K562 (cell line): ENCODE data around the gene ARHGEF4. TPM values are rescaled to one million over a fixed set of nuclear protein-coding genes. Genes with fewer than 3 reads are reported as not detected.

Experiments used
- ATAC-seq: fragments of 200-7000 bp; cut with Tn5 transposase; 3 replicates; pipeline ENCODE4 v1.9.1; 2020; ENCODE audit warnings: moderate library complexity
- BruUV-seq: library from RNA; stranded (reverse); fragments of 400-500 nt; replicated peaks from 2 replicates; lab custom pipeline; 2021; lab: Mats Ljungman, UMichigan
- CTCF ChIA-PET: fragments of 300-600 bp; formaldehyde crosslinking; extraction: SDS; loops from one replicate; lab custom pipeline; 2021; ENCODE audit warnings: low intra/inter-chr PET ratio; lab: Yijun Ruan, JAX
- POLR2A ChIA-PET: fragments of 300-600, 350-650 bp; sonication (Branson Sonifier 250); formaldehyde crosslinking; extraction: SDS; loops from one replicate; lab custom pipeline; 2021; ENCODE audit warnings: antibody characterized with exemption, inconsistent platforms; lab: Yijun Ruan, JAX
- DNase-seq, 4 experiments: peaks; one replicate each; pipeline versions ENCODE4 v3.0.0 to v3.0.0-alpha.2; 2011 to 2018; ENCODE audit warnings: low spot score in 3 of 4, mixed read lengths in 3 of 4; ENCODE audit errors: extremely low read depth in 1 of 4
- FAIRE-seq: peaks from 2 replicates; lab custom pipeline; 2011; peaks lifted over from hg19 to GRCh38; lab: Jason Lieb, UNC
- H2AFZ ChIP-seq: 2 replicates; pipeline ENCODE4 v1.6.0; 2011; ENCODE audit warnings: low read depth, low read length, control low read depth, inconsistent platforms
- H3K27ac ChIP-seq: fragments of 200-600 bp; 3 replicates; pipeline ENCODE4 v1.8.0; 2011; ENCODE audit warnings: low read depth, mild to moderate bottlenecking, control low read depth, inconsistent platforms, low read length, moderate library complexity, mixed read lengths; ENCODE audit errors: extremely low read depth
- H3K27me3 ChIP-seq, 2 experiments: fragments of 300-600 bp in 1 of 2; 2 replicates in 1 of 2; 3 replicates in 1 of 2; pipeline versions ENCODE4 v1.6.0 to v1.8.0; 2011; ENCODE audit warnings: inconsistent platforms in 2 of 2, low read length in 2 of 2, mild to moderate bottlenecking in 1 of 2, mixed read lengths in 1 of 2, moderate library complexity in 1 of 2; ENCODE audit not compliant: control insufficient read depth in 2 of 2, insufficient read depth in 2 of 2
- H3K36me3 ChIP-seq: fragments of 300-600 bp; 3 replicates; pipeline ENCODE4 v1.8.0; 2011; ENCODE audit warnings: mild to moderate bottlenecking, low read length, inconsistent platforms; ENCODE audit not compliant: control insufficient read depth, insufficient read depth
- H3K4me1 ChIP-seq, 2 experiments: fragments of 200-600 bp in 1 of 2; replicated peaks in 1 of 2; 2 replicates in 1 of 2; 3 replicates in 1 of 2; pipeline versions ENCODE4 v1.5.1 to v1.8.0; 2011; ENCODE audit warnings: inconsistent platforms in 2 of 2, low read length in 2 of 2, mild to moderate bottlenecking in 1 of 2, mixed read lengths in 1 of 2, moderate library complexity in 1 of 2; ENCODE audit not compliant: control insufficient read depth in 2 of 2, insufficient read depth in 2 of 2
- H3K4me2 ChIP-seq: 2 replicates; pipeline ENCODE4 v1.6.1; 2011; ENCODE audit warnings: low read length, control low read depth, inconsistent platforms, mixed read lengths; ENCODE audit not compliant: insufficient read depth
- H3K4me3 ChIP-seq: fragments of 200-600 bp; sonication (generic), shearing (Covaris generic); 2 replicates; pipeline ENCODE4 v1.5.1; 2016; ENCODE audit warnings: control low read depth, inconsistent platforms
- H3K79me2 ChIP-seq: fragments of 200-600 bp; 3 replicates; pipeline ENCODE4 v1.8.0; 2011; ENCODE audit warnings: low read length, inconsistent platforms; ENCODE audit not compliant: control insufficient read depth, insufficient read depth
- H3K9ac ChIP-seq, 2 experiments: 2 replicates each; pipeline versions ENCODE4 v1.6.0 to v1.6.1; 2011; ENCODE audit warnings: low read depth in 2 of 2, low read length in 2 of 2, control low read depth in 1 of 2, inconsistent platforms in 1 of 2, mild to moderate bottlenecking in 1 of 2, mixed read lengths in 1 of 2; ENCODE audit not compliant: insufficient read depth in 1 of 2
- H3K9me1 ChIP-seq: one replicate; pipeline ENCODE4 v1.6.0; 2011; ENCODE audit warnings: inconsistent platforms, mild to moderate bottlenecking, low read length, moderate library complexity; ENCODE audit not compliant: control insufficient read depth, insufficient read depth
- H3K9me3 ChIP-seq: replicated peaks from 2 replicates; pipeline ENCODE4 v1.5.1; 2011; ENCODE audit warnings: low read depth, low read length, inconsistent platforms; ENCODE audit not compliant: control insufficient read depth, insufficient read depth
- H4K20me1 ChIP-seq: replicated peaks from 2 replicates; pipeline ENCODE4 v1.6.1; 2011; ENCODE audit warnings: low read length, inconsistent platforms, mixed read lengths; ENCODE audit not compliant: control insufficient read depth, insufficient read depth
- RBM17 ChIP-seq: fragments of 200-400 bp; formaldehyde crosslinking; IDR thresholded peaks from 2 replicates; pipeline ENCODE4 v1.6.1; 2017; ENCODE audit warnings: low read depth, mild to moderate bottlenecking, low read length, borderline replicate concordance
- YY1 ChIP-seq, 3 experiments: IDR thresholded peaks; 2 replicates each; pipeline ENCODE4 v1.6.1; 2011; ENCODE audit warnings: low read length in 2 of 3, mild to moderate bottlenecking in 2 of 3, moderate library complexity in 2 of 3, borderline replicate concordance in 1 of 3, control low read depth in 1 of 3, low read depth in 1 of 3; ENCODE audit not compliant: insufficient read depth in 3 of 3, insufficient replicate concordance in 2 of 3, control insufficient read depth in 1 of 3, insufficient read length in 1 of 3; ENCODE audit errors: extremely low read depth in 1 of 3
- WGBS: fragments of 100-300 bp; shearing (Covaris generic); methylation state at CpG from one replicate; pipeline ENCODE4 v1.1.6; 2016; ENCODE audit warnings: low coverage, mixed read lengths; ENCODE audit not compliant: insufficient coverage; ENCODE audit errors: missing lambda C conversion rate; 5-methylcytosine and 5-hydroxymethylcytosine counted together
- in situ Hi-C: fragments of 300-500 bp; cut with MboI; formaldehyde crosslinking; loops from 4 replicates; pipeline ENCODE4 v1.15.0; 2018; ENCODE audit warnings: inconsistent platforms, mixed read lengths
- intact Hi-C: fragments of 100-400 bp; cut with micrococcal nuclease; formaldehyde crosslinking; loops from 2 replicates; pipeline ENCODE4 v1.14.2; 2022
- polyA plus RNA-seq, 8 experiments: library from polyadenylated mRNA; depleted of rRNA in 4 of 8; stranded (reverse) in 5 of 8; unstranded in 3 of 8; fragments of >200 nt; fragmentation: Nextera tagmentation in 2 of 8; fragmentation: Illumina TruSeq in 1 of 8; extraction: Ambion mirVana in 2 of 8; extraction: Trizol in 1 of 8; gene quantifications; 2 replicates each; pipeline versions ENCODE4 v1.2.1 to v1.2.3, GENCODE V29; 2011 to 2014; ENCODE audit warnings: inconsistent platforms in 1 of 8, missing spikeins in 1 of 8
- total RNA-seq, 7 experiments: library from RNA; depleted of rRNA in 6 of 7; stranded (reverse); fragments of >200 nt in 6 of 7; fragmentation: Illumina TruSeq in 2 of 7; extraction: Trizol in 2 of 7; gene quantifications; 2 replicates each; pipeline versions ENCODE4 v1.2.1 to v1.2.3, GENCODE V29; 2011 to 2021; ENCODE audit warnings: low replicate concordance in 1 of 7

The ARHGEF4 gene
- total and polyA plus RNA-seq, 9 of the 15 experiments (the other 6 are each of a cell fraction or from before 2014, with no cell fraction given), result not detected

- Histone ChIP-seq H3K9me1 (no peaks in the 10 kb centered on the region), H3K9ac (0 out of 4 replicates have a peak overlapping the region, but pooled peaks of 1 of the 2 experiments have one; percentile 61), H3K9me3 (no peaks in the 10 kb centered on the region), H3K27me3 (peaks cover 3 to 40% of the 10 kb centered on the region in 2 experiments; a peak in 4 of 5 replicates), H3K27ac (no peak overlapping the region), H2AFZ (no peak overlapping the region), H3K4me3 (no peak overlapping the region), H3K79me2 (no peaks in the 10 kb centered on the region), H4K20me1 (peaks cover 8% of the 10 kb centered on the region; the same call in 1 of the 2 replicates), H3K4me2 (no peak overlapping the region), H3K36me3 (no peaks in the 10 kb centered on the region), H3K4me1 (peaks cover 2 to 14% of the 10 kb centered on the region in 2 experiments; a peak in 4 of 5 replicates)
- intact Hi-C loops (loop anchor here (10.0 kb wide), 1 partner anchor 1442 kb away; no protein-coding TSS in a partner anchor), in situ Hi-C loops (no loop called here)
- no peak for FAIRE-seq
- TF ChIP-seq RBM17 (no peak), YY1 (IDR thresholded peaks at IDR 0.05; ENCODE audit: borderline replicate concordance in 1 of 3, control insufficient read depth in 1 of 3, extremely low read depth in 1 of 3, insufficient read depth in 3 of 3, insufficient read length in 1 of 3, insufficient replicate concordance in 2 of 3, low read depth in 1 of 3, low read length in 2 of 3) (peak in 1 of 3 experiments; percentile 24)
- no peak; the same call in 2 of the 3 replicates for ATAC-seq
- WGBS, result 5% methylated on average over 11 of the region's 11 CpGs
- POLR2A ChIA-PET, result interaction anchor here (0.7 kb wide), 2 partner anchors 76 to 475 kb away, joined by 3 to 5 read pairs; no protein-coding TSS in a partner anchor
- DNase-seq, result no peak
- CTCF ChIA-PET, result no interaction called here
- no TSS peak for BruUV-seq
Measured at GRCh38 chr2:131036696-131037397, 200.1 kb downstream of the ARHGEF4 start.
